ENCODE measurements around the gene TCIRG1. TPM values are rescaled to one million over a fixed set of nuclear protein-coding genes. Genes with fewer than 3 reads are reported as not detected.

TCIRG1 gene
- total RNA-seq, 1 donor from 2014 or later = 385 TPM

DNA sequence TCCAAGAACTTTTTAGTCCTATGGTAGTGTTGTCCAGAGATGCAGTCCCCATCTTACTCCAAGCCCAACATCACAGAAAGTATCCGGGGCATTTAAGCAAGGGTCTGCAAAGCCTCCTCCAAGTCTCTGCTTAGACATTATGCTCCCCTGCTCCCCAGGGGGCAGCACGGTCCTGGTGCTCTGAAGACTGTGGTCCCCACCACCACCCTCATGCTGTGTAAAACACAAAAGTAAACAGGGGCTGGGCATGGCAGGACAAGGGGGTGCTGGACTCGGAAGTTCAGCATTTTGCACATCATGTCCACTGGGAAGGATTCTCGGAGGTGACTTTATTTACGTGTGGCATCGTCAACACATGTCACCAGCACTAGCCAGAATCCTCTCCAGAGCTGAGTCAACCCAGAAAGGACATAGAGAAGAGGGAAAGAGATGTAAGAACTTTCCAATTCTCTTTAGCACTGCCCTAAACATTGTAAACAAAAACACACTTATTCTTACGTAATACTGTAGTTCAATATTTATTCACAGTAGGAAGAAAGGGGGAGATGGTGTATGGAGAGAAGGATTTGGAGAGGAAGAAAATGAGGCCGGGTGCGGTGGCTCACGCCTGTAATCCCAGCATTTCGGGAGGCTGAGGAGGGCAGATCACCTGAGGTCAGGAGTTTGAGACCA lies 37.7 kb downstream of the TCIRG1 start:
- intact Hi-C loops (cut with DNase I) = no loop called here
- Histone ChIP-seq H3K36me3 (no peaks in the 10 kb centered on the region), H3K27ac (no peak overlapping the region), H3K4me1 (no peaks in the 10 kb centered on the region), H3K27me3 (no peaks in the 10 kb centered on the region), H3K9me3 (no peaks in the 10 kb centered on the region), H3K4me3 (no peak overlapping the region)
- TF ChIP-seq CTCF (IDR thresholded peaks at IDR 0.05) = no peak
- DNase-seq (ENCODE audit: low spot score in 2 of 2) = no peak

- H3K27me3 ChIP-seq = no peaks in the 10 kb centered on the region
- no peaks in the 10 kb centered on the region for H3K36me3 ChIP-seq
- TF ChIP-seq CTCF (IDR thresholded peaks at IDR 0.05) = no peak
- no peaks in the 10 kb centered on the region for H3K4me1 ChIP-seq
- DNase-seq (ENCODE audit: low spot score in 2 of 2) = no peak
- intact Hi-C loops (cut with DNase I) = no loop called here
- no peaks in the 10 kb centered on the region for H3K9me3 ChIP-seq
- no peak overlapping the region for H3K27ac ChIP-seq
- H3K4me3 ChIP-seq = no peak overlapping the region
These were observed 39.1 kb downstream of the TCIRG1 start for GRCh38 chr11:68077617-68078582.

DNA sequence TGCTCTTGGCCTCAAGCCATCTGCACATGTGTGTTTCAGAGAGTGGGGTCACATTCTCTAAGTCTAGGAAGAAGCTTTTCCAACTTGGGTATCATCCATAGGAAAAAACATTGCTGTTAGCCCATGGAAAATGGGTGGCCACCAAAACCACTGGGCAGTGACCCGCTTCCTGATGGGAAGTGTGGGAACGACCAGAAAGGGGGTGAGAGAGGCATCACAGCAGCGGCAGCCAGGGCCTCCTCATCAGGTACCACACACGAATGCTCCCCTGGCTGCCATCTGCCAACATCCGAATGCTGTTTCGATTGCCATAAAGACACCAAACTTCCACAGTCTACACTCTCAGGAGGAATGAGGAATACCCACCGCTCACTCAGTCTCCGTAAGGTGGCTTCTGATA lies 42.0 kb downstream of the TCIRG1 start:
- Histone ChIP-seq H3K27ac (no peak overlapping the region), H3K4me1 (no peaks in the 10 kb centered on the region), H3K9me3 (no peaks in the 10 kb centered on the region), H3K4me3 (no peak overlapping the region), H3K27me3 (no peaks in the 10 kb centered on the region), H3K36me3 (no peaks in the 10 kb centered on the region)
- no peak for TF ChIP-seq CTCF (IDR thresholded peaks at IDR 0.05)
- no peak for DNase-seq (ENCODE audit: low spot score in 2 of 2)
- intact Hi-C loops (cut with DNase I) = no loop called here

GRCh38 chr11:68081691-68082090 lies 42.9 kb downstream of the TCIRG1 start:
- H3K4me1 ChIP-seq = no peaks in the 10 kb centered on the region
- no peak for TF ChIP-seq CTCF (IDR thresholded peaks at IDR 0.05)
- no peaks in the 10 kb centered on the region for H3K36me3 ChIP-seq
- H3K27ac ChIP-seq = no peak overlapping the region
- intact Hi-C loops (cut with DNase I) = no loop called here
- H3K27me3 ChIP-seq = no peaks in the 10 kb centered on the region
- H3K9me3 ChIP-seq = no peaks in the 10 kb centered on the region
- H3K4me3 ChIP-seq = no peak overlapping the region
- DNase-seq (ENCODE audit: low spot score in 2 of 2) = no peak

- Histone ChIP-seq H3K4me3 (no peak overlapping the region), H3K27ac (no peak overlapping the region), H3K36me3 (no peaks in the 10 kb centered on the region), H3K9me3 (no peaks in the 10 kb centered on the region), H3K27me3 (no peaks in the 10 kb centered on the region), H3K4me1 (no peaks in the 10 kb centered on the region)
- intact Hi-C loops (cut with DNase I) = no loop called here
- DNase-seq (ENCODE audit: low spot score in 2 of 2) = no peak
- no peak for TF ChIP-seq CTCF (IDR thresholded peaks at IDR 0.05)
These were observed 43.7 kb downstream of the TCIRG1 start for GRCh38 chr11:68082481-68082880.
